Coronary artery (tissue), 2 donors: ENCODE data around the gene TNFRSF25.
A peak's percentile ranks its signal among the peaks of the same experiment; 100 is the strongest.

ENCODE experiments used
- DNase-seq: peaks from one replicate; pipeline ENCODE4 v3.0.0-alpha.2; 2017; ENCODE audit warnings: low spot score
- H3K27ac ChIP-seq, 2 donors: fragments of 200-600 bp; sonication (generic); one replicate each; pipeline ENCODE4 v1.5.1; 2016 to 2019
- H3K4me3 ChIP-seq: fragments of 200-600 bp; sonication (generic); 2 replicates; pipeline ENCODE4 v1.5.1; 2016; ENCODE audit warnings: mild to moderate bottlenecking, moderate library complexity
- CTCF ChIP-seq: fragments of 200-600 bp; sonication (generic); IDR thresholded peaks from one replicate; pipeline ENCODE4 v1.5.1; 2019; ENCODE audit warnings: antibody characterized with exemption

The TNFRSF25 gene

GRCh38 chr1:6491966-6492365 lies 26.0 kb upstream of the TNFRSF25 start:
- DNase-seq = no peak
- Histone ChIP-seq H3K4me3 (no peak overlapping the region), H3K27ac (peak overlapping the region in 1 of 2 donors; percentile 42)
- no peak for TF ChIP-seq CTCF

GRCh38 chr1:6491480-6491962 lies 25.5 kb upstream of the TNFRSF25 start, which contains the start of gene PLEKHG5:
PLEKHG5 (minus strand) TSS chr1:6491667; CDS start chr1:6477571, 14,096 bp downstream.
- no peak for TF ChIP-seq CTCF
- peak within 1 kb of the TSS in 1 of 2 donors; percentile 42 for H3K27ac ChIP-seq
- peak within 1 kb of the TSS; percentile 75 for H3K4me3 ChIP-seq
- no peak for DNase-seq

GRCh38 chr1:6491081-6491449 lies 25.1 kb upstream of the TNFRSF25 start:
- Histone ChIP-seq H3K4me3 (peak overlapping the region; percentile 75), H3K27ac (peak overlapping the region in 1 of 2 donors; percentile 42)
- no peak for TF ChIP-seq CTCF
- no peak for DNase-seq

DNA sequence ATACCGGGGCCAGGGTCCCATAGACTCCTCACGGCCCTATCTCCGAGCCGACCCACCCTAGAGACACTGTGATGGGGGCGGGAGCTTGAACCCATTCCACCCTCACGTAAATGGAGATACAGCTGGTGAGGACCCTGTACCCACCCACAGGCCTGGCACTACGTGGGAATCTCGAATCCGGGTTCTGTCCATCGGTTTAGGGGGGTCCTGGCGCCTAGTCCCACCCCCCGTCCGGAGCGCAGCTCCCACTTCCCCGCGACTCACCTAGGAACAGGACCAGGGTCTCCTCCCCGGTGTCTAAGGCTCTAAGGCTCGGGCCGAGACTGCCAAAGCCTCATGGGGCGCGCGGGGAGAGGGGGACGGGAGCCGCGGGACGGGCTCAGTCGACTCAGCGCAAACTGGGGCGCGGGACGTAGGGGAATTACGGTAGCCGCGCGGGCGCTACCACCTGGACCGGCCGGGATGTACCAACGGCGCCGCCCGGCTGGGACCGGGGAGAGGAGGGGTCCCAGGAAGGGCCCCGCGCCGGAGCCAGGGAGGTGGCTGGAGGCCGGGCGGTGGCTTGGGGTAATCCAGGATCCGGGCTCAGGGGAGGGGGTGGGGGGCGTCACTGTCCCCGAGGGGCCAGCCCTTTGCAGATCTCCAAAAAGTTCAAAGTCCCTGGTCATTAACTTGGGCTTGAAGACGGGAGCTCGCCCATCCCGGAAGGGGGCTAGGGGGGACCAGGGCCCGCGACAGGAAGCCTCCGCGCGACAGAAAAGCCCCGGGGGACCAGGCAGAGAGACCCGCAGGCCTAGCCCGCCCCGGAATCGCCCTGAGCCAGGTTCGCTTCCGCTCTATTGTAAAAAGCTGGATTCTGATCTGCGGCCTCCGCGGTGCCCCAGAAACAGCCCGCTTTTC lies 24.5 kb upstream of the TNFRSF25 start:
- DNase-seq = no peak

DNA sequence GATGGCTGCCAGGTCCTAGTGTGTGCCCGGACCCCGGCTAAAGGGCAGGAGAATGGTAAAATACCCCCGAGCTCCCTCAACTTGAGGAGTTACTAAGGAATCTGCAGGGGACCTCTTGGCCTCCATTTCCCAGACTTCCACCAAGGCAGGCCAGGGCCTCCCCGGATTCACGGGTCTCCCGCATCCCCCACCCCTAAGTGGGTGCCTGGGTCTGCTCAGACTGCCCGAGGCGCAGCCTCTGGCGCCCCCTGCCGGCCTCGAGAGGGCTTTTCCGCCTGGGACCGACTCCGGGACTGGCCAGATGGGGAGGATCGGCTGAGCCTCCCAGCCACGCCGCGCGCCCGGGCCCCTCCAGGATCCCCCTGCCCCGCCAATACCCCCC lies 23.8 kb upstream of the TNFRSF25 start:
- Histone ChIP-seq H3K4me3 (peak overlapping the region; percentile 75), H3K27ac (no peak overlapping the region)
- DNase-seq = no peak
- TF ChIP-seq CTCF = peak; percentile 73

More for the DNA sequence above, 24.5 kb upstream of the TNFRSF25 start:
- TF ChIP-seq CTCF = peak; percentile 0
- peak overlapping the region in 1 of 2 donors; percentile 30 for H3K27ac ChIP-seq
- peak overlapping the region; percentile 75 for H3K4me3 ChIP-seq

DNA sequence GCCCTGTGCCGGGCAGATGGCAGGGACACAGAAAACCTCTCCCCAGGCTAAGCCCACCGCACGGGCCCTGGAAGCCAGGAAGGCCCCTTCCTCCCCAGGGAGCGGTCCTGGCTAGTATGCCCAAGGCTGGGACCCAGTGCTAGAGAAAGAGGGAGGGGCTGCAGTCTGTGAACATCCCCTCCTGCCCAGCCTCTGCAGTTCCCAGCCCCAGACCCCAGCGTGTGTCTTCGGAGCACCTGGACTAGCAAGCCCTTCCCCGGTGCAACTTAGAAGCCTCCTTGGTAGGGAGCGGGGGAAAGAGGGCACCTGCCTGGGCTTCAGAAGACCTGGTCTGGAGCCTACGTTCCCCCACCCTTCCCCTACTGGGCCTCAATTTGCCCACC lies 23.4 kb upstream of the TNFRSF25 start:
- no peak for DNase-seq
- no peak for TF ChIP-seq CTCF

More for the DNA sequence above, 23.4 kb upstream of the TNFRSF25 start:
- H3K27ac ChIP-seq = no peak overlapping the region
- H3K4me3 ChIP-seq = no peak overlapping the region
